Measurements from ENCODE around the gene PPP1R1C.

Gene PPP1R1C

GRCh38 chr2:182080493-182080892, 94.8 kb downstream of the PPP1R1C start:
- TF ChIP-seq SIN3A (IDR thresholded peaks at IDR 0.05; ENCODE audit: borderline replicate concordance, insufficient read depth, low read length), result no peak
- no peak for TF ChIP-seq POLR2AphosphoS5 (IDR thresholded peaks at IDR 0.05; ENCODE audit: low read depth, low read length)
- no peak for TF ChIP-seq REST (IDR thresholded peaks at IDR 0.05; ENCODE audit: insufficient read depth in 1 of 2, low read depth in 2 of 2, low read length in 2 of 2)
- no peak for TF ChIP-seq FOXP2 (optimal IDR thresholded peaks at IDR 0.05; ENCODE audit: borderline replicate concordance, extremely low read depth, extremely low read length, insufficient read depth)
- no peak for TF ChIP-seq TAF1 (IDR thresholded peaks at IDR 0.05; ENCODE audit: borderline replicate concordance, insufficient read depth, low read length)

- TF ChIP-seq REST (IDR thresholded peaks at IDR 0.05; ENCODE audit: insufficient read depth in 1 of 2, low read depth in 2 of 2, low read length in 2 of 2), result no peak
- TF ChIP-seq FOXP2 (optimal IDR thresholded peaks at IDR 0.05; ENCODE audit: borderline replicate concordance, extremely low read depth, extremely low read length, insufficient read depth), result no peak
- no peak for TF ChIP-seq POLR2AphosphoS5 (IDR thresholded peaks at IDR 0.05; ENCODE audit: low read depth, low read length)
- no peak for TF ChIP-seq TAF1 (IDR thresholded peaks at IDR 0.05; ENCODE audit: borderline replicate concordance, insufficient read depth, low read length)
- TF ChIP-seq SIN3A (IDR thresholded peaks at IDR 0.05; ENCODE audit: borderline replicate concordance, insufficient read depth, low read length), result no peak
Measured at GRCh38 chr2:182081602-182082260, 96.1 kb downstream of the PPP1R1C start.

- no peak for TF ChIP-seq REST (IDR thresholded peaks at IDR 0.05; ENCODE audit: insufficient read depth in 1 of 2, low read depth in 2 of 2, low read length in 2 of 2)
- no peak for TF ChIP-seq POLR2AphosphoS5 (IDR thresholded peaks at IDR 0.05; ENCODE audit: low read depth, low read length)
- TF ChIP-seq FOXP2 (optimal IDR thresholded peaks at IDR 0.05; ENCODE audit: borderline replicate concordance, extremely low read depth, extremely low read length, insufficient read depth), result no peak
- TF ChIP-seq TAF1 (IDR thresholded peaks at IDR 0.05; ENCODE audit: borderline replicate concordance, insufficient read depth, low read length), result no peak
- TF ChIP-seq SIN3A (IDR thresholded peaks at IDR 0.05; ENCODE audit: borderline replicate concordance, insufficient read depth, low read length), result no peak
Measured at GRCh38 chr2:182088681-182089320, 103.1 kb downstream of the PPP1R1C start.

- TF ChIP-seq FOXP2 (optimal IDR thresholded peaks at IDR 0.05; ENCODE audit: borderline replicate concordance, extremely low read depth, extremely low read length, insufficient read depth) (no peak), SIN3A (IDR thresholded peaks at IDR 0.05; ENCODE audit: borderline replicate concordance, insufficient read depth, low read length) (no peak), POLR2AphosphoS5 (IDR thresholded peaks at IDR 0.05; ENCODE audit: low read depth, low read length) (no peak), TAF1 (IDR thresholded peaks at IDR 0.05; ENCODE audit: borderline replicate concordance, insufficient read depth, low read length) (no peak), REST (IDR thresholded peaks at IDR 0.05; ENCODE audit: insufficient read depth in 1 of 2, low read depth in 2 of 2, low read length in 2 of 2) (no peak)
Measured at GRCh38 chr2:182090486-182090885, 104.8 kb downstream of the PPP1R1C start.

All from PFSK-1 (cell line).